ENCODE measurements around the gene THOC5.
"Not testable (repeated sequence)": the region's sequence is repeated elsewhere in the genome, so short reads cannot be mapped to it uniquely, and the experiment has no call there.

Gene THOC5

DNA sequence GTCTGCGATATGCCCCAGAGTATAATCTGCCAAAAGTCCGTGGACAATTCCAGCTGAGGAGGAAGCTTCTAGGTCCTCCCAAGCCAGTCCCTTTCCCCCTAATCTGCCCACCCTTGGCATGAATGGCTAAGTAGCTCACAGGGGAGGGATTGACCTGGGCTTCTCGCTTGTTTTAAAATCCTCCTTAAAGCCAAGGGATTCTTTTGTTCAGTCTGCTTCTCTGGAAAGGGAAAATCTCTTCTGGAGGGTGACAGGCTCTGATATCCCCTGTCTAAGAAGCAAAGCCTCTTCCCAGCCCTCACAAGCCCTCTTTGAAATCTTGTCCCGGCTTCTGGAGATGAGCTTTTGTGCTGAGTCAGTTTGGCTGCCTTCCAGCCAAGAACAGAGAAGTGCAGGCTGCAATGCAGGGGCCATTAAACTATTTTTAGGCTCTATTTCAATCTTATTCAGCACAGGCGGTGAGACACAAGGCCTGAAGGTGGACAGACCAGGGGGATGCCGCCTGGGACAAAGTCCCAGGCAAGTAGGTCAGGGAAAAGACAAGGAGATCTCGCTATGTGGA is 49.7 kb downstream of the THOC5 start:
- no peak for DNase-seq

DNA sequence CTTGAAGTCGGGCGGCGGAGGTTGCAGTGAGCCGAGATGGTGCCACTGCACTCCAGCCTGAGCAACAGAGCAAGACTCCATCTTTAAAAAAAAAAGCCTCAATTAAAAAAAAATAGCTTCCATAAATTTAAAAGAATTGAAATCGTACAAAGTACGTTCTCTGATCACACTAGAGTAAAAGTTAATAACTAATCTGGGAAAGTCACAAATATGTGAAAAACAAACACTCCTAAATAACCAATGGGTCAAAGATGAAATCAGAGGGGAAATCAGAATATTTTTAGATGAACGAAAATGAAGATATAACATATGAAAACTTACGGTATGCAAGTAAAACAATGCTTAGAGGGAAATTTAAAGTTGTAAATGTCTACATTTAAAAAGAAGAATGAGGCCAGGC is 53.7 kb downstream of the THOC5 start:
- DNase-seq: no peak

DNA sequence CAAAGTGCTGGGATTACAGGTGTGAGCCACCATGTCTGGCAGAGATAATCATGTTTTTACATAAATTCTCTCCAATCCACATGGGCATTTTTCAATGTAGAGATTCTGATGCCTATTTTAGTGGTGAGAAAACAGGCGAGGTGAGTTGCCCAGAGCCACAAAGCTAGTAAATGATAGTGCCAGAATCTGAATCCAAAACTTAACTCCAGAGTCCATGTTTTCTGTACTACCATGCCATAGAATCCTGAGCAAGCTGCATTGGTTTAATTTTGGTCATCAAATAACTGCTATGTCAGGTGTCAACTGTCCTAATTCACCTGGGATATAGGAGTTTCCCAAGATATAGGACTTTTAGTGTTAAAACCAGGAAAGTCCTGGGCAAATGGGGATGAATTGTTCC is 59.9 kb downstream of the THOC5 start:
- DNase-seq: no peak

DNA sequence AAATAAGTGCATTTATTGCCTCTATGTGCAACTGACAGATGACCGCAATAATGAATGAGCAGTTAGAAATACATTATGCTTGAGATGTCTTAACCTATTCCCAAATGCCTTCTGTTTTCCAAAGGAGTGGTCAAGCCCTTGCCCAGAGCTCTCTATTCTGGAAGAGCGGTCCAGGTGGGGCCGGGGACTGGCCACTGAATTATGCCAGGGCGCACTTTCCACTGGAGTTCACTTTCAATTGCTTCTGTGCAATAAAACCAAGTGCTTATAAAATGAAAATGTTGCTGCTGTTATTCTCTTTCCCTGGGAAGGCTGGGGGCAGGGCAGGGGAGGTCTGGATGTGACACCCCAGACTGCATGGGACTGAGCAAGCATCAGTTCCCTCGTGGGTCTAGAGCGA is 62.5 kb downstream of the THOC5 start:
- DNase-seq: no peak

DNA sequence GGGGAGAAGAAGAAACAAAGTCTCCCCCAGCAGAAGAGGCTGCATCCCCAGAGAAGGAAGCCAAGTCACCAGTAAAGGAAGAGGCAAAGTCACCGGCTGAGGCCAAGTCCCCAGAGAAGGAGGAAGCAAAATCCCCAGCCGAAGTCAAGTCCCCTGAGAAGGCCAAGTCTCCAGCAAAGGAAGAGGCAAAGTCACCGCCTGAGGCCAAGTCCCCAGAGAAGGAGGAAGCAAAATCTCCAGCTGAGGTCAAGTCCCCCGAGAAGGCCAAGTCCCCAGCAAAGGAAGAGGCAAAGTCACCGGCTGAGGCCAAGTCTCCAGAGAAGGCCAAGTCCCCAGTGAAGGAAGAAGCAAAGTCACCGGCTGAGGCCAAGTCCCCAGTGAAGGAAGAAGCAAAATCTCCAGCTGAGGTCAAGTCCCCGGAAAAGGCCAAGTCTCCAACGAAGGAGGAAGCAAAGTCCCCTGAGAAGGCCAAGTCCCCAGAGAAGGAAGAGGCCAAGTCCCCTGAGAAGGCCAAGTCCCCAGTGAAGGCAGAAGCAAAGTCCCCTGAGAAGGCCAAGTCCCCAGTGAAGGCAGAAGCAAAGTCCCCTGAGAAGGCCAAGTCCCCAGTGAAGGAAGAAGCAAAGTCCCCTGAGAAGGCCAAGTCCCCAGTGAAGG is 64.3 kb downstream of the THOC5 start:
- DNase-seq: not testable (repeated sequence)

DNA sequence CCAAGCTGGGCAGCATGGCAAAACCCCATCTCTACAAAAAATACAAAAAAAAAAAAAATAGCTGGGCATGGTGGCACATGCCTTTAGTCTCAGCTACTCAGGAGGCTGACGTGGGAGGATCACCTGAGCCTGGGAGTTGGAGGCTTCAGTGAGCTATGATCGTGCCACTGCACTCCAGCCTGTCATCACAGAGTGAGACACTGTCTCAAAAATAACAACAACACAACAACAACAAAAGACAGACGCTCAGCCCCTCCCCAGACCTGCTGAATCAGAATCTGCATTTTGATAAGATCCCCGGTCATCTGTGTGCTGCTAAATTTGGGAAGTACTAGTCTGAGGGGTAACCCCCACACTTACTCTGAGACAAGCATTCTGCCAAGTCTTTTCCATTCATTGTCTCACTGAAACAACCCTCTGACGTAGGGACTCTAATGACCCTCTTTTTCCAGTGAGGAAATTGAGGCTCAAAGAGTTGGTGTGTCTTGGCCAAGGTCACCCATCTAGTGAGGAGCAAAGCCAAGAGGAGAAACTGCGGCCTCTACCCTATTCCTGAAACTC is 66.1 kb downstream of the THOC5 start:
- no peak for DNase-seq

DNA sequence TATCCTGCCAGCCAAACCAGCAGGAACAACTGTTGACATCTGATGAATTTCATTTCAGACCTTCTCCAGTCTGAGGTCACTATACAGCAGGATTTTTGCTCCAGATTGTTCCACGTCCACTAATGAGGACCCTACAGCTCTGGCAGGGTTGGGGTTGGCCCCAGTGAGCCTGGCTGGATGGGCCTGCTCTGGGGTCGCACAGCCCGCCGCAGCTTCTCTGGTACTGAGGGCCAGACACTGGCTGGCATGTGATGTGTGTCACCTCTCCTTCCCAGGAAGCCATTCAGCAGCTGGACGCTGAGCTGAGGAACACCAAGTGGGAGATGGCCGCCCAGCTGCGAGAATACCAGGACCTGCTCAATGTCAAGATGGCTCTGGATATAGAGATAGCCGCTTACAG is 68.1 kb downstream of the THOC5 start:
- no peak for DNase-seq

DNA sequence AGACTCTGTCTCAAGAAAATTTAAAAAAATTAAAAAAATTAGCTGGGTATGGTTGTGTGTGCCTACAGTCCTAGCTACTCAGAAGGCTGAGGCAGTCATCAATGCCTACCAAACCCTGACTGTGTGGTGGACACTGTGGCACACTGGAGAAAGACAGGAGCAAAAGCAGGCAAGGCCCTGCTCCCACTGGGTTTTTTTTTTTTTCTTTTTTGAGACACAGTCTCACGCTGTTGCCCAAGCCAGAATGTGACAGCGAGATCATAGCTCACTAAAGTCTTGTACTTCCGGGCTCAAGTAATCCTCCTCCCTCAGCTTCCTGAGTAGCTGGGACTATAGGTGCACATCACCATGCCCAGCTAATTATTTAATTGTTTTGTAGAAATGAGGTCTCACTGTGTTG is 68.9 kb downstream of the THOC5 start:
- no peak for DNase-seq

DNA sequence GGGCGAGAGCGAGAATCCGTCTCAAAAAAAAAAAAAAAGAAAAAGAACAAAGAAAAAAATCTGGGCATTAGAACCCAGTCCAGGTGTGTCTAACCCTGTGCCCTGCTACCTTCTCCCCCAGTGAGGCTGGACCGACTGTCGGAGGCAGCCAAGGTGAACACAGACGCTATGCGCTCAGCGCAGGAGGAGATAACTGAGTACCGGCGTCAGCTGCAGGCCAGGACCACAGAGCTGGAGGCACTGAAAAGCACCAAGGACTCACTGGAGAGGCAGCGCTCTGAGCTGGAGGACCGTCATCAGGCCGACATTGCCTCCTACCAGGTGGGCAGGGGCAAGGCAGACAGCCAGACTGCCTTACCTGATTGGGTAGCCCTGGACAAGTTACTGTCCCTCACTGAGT is 70.3 kb downstream of the THOC5 start:
- no peak for DNase-seq

DNA sequence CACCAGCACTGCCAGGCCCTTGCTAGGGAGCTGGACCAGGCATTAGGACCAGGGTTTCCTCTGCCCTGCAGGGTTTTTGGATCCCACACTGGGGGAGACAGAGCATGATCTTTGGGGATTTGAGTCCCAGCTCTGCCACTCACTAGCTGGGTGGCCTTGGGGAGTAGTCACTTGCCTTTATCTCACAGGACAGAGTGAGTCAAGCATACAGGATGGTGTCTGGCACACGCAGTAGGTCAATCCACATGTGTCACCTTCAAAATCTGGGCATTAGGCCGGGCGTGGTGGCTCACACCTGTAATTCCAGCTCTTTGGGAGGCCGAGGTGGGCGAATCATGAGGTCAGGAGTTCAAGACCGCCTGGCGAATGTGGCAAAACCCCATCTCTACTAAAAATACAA is 70.8 kb downstream of the THOC5 start:
- no peak for DNase-seq

DNA sequence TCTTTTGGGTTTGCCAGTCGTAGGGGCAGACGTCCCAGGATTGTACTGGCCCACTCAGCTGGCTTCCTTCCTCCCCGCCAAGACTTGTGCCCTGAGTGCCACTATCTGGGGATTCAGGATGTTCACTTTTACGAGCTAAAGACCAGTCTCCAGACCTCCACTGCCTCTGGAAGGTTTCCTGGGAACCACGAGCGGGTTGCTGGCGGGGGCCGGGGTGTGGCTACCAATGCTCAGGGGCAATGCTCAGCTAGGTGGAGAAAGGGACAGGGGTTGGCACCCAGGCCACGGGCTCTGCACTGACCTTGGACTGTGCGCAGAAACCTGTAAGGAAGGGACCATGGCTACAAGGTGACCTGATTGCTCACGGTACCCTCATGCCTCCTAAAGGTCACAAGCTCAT is 71.3 kb downstream of the THOC5 start:
- DNase-seq: no peak

DNA sequence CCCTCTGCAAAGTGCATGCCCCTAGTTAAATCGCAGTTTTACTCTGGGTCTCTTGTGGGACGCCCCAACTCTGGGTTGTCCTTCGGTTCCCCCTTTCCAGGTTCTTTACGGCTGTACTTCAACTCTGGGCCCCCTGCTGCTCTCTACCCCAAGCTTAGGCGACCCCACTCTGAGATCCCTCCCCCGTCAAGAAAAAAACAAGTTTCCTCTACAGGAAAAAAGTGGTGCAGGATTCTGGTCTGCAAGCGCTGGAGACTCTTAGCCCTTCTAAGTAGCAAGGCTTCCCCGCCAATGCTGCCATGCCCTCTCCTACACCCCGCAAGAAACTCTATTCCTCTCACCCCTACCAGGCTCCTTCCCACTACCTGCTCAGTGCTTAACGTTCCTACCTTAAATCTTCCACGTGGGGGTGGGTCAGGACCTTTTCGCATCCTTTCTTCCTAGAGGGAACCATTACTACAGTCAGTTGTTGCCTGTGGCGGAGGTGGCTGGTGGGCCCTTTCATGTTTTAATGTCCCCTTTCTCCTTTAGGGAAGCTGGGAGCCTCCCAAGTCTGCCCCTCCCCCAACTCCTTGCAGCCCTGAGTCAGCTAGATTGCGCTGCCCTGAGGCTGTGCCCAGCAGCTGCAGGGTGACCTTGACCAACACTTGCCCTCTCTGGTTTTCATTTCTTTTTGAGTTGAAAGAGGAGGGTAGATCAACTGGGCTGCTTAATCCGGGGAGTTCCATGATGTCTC is 72.1 kb downstream of the THOC5 start:
- DNase-seq: no peak

DNA sequence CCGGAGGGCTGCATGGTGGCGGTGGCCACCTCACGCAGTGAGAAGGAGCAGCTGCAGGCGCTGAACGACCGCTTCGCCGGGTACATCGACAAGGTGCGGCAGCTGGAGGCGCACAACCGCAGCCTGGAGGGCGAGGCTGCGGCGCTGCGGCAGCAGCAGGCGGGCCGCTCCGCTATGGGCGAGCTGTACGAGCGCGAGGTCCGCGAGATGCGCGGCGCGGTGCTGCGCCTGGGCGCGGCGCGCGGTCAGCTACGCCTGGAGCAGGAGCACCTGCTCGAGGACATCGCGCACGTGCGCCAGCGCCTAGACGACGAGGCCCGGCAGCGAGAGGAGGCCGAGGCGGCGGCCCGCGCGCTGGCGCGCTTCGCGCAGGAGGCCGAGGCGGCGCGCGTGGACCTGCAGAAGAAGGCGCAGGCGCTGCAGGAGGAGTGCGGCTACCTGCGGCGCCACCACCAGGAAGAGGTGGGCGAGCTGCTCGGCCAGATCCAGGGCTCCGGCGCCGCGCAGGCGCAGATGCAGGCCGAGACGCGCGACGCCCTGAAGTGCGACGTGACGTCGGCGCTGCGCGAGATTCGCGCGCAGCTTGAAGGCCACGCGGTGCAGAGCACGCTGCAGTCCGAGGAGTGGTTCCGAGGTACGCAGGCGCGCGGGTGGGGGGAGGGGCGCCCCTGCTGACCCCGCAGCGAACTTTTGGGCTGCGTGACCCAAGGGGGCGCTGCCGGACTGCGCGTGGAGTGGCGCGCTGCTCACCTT is 72.9 kb downstream of the THOC5 start:
- DNase-seq: no peak

DNA sequence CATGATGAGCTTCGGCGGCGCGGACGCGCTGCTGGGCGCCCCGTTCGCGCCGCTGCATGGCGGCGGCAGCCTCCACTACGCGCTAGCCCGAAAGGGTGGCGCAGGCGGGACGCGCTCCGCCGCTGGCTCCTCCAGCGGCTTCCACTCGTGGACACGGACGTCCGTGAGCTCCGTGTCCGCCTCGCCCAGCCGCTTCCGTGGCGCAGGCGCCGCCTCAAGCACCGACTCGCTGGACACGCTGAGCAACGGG is 73.4 kb downstream of the THOC5 start:
- no peak for DNase-seq

DNA sequence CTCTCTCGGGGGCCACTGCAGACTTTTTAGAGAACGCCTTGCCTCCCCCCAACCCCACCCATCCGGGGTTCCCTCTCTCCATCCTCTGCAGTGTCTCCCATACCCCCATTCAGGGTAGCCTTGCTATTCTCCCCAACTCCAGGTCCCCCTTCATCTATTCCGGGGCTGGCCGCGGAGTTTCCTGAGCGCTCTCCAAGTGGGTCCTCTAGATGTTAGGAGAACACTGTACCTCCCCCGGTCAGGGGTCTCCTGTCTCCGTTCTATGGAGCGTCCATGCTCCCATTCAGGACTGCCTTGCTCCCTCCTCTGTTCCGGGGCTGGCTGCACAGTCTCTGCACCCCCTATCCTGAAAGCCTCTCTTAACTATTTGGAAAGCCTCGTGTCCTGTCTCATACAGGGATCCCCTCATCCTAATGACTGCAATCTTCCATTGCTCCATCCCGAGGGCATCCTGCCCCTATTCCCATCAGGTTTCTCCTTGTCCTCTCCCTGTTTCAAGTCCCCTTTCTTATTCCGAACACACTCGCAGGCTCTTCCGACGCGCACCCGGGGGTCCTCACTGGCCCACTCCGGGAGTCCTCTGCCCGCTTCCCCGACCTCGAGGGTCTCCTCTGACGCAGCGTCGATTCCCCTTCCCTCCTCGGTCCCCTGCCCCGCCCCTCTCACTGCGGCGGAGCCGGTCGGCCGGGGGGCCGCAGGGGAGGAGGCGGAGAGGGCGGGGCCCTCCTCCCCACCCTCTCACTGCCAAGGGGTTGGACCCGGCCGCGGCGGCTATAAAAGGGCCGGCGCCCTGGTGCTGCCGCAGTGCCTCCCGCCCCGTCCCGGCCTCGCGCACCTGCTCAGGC is 73.9 kb downstream of the THOC5 start, which contains the start of gene NEFH:
TSS of gene NEFH (plus strand) at position 802 of the 845 bp plus-strand sequence. CDS start 45 bp downstream, outside the sequence.
- DNase-seq: no peak

DNA sequence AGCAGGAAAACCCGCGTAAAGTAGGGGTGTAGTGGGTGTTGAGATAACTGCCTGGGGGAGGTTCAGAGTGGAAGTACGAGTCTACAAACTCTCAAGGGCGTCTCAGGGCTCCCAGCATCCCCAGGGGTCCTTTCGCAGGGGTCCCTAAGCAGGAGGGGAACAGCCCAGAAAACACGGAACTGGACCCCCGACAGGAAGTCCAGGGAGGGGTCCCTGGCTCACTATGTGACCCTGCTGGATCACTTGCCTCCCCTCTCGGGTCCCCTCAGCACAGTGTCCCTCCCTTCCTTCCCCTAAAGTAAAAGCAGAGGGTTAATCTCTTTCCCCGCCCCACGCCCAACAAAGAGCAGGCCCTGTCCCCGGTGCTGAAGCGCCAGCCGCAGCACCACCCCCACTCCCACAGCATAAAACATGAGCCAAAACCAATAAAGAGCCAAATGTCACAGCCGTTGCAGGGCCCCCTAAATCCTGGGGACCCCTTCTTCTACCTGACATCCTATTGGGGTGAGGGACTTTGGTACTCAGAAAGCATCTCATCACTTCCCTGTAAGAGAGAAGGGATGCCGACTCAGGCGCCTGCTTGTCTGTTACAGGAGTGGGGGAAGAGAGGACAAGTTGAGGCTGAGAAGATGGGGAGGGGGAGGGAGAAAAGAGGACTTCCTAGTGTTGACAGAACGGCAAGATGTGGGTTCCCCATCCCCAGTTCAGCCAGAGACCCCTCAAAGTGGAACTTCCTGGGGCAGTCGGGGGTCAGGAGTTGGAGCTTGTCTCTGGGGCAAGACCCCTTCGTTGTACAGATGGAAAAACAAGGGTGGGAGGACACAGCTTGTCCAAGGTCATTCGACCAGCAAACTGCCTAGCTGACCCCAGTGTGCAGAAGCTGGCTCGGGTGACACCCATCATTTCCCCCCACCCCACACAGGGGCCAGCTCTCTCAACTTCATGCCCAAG is 75.0 kb downstream of the THOC5 start:
- DNase-seq: no peak

DNA sequence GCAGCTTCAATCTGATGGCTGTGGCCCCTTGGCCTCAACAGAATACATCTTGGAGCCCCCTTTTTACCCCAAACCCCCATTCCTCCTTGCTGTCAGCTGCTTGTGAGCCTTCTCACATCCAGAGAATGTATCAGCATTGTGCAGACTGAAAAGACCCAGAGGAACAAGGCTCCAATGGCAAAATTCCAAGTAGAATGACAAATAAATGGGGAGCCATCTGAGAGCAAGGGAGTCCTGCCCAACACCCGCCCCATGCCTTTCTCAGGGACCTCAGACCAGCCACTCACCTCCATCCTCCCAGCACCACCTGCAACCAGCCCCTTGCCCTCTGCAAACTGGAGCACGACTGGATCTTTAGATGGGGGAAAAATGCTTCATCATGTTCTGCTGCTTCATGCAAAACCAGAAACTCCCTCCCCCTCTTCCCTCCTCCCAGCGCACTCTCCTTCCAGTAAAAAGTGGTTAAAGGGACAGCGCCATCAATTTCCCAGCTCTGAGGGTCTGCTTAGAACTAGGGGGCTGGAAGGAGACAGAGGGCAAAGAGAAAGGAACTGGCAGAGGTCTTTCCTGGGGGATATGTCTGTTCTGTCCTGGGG is 75.7 kb downstream of the THOC5 start:
- DNase-seq: no peak

DNA sequence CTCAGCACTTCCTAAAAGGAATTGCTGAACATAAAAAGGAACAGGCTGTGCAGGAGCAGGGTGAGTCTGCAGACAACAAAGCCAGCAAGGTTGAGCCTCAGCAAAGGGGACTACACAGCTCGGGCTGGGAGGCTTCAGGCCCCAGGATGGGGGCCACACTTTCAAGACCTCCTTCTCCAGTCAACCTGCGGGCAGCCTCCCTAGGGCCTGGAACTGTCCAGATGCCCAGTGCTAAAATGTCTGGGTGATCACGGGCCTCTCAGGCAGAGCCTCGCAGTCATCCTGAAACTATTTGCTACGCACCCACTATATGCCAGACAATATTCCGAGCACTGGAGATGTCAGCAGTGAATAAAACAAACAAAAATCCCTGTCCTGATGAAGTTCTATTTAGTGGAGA is 77.4 kb downstream of the THOC5 start:
- no peak for DNase-seq

DNA sequence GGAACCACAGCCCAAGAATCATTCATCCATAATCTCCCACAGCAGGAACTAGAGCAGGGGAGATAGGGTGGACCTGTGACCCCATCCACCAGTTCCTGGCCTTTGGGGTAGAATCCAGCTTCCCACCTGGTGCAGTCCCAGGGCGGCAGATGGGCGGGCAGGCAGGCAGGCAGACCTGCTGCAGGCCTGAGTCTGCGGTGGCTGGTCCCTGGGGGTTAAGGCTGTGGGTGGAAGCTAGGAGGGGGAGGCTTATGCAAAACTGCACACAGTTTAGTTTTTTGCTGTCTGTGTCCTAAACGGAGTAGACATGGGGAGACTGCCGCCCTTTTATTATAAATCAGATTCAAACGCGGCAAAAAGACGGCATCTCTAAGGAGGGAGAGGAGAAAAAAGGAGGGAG is 78.0 kb downstream of the THOC5 start:
- DNase-seq: no peak

DNA sequence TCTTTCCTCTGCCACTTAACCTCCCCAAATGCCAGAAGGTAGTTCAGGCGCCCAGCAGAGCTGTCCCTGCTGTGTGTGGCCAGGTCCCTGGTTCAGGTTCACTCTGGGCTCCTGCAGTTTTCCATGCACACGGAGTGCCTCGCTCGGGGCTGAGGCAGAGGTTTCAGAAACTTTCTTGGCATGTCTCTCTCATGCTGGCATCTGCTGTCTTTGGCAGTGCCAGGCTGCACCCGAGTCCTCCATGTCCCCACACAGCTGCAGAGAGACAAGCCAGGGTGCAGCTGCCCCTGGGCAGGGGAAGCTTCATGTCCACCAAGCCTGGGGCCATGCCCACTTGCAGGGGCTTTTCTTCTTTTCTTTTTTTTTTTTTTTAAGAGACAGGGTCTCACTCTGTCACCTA is 80.6 kb downstream of the THOC5 start:
- no peak for DNase-seq

Measured in DMS 273 treated with DMSO at 0.1 percent for 48 hours (cell line).